Measurements from ENCODE around the gene C12orf42. TPM values are rescaled to one million over a fixed set of nuclear protein-coding genes. Genes with fewer than 3 reads are reported as not detected.
"Not testable (repeated sequence)": the region's sequence is repeated elsewhere in the genome, so short reads cannot be mapped to it uniquely, and the experiment has no call there.

C12orf42 gene
- total and polyA plus RNA-seq, 2 experiments from 2014 or later, result not detected

- H3K9me3 ChIP-seq (ENCODE audit: low read depth), result no peaks in the 10 kb centered on the region
- H3K4me1 ChIP-seq (ENCODE audit: low read depth), result no peaks in the 10 kb centered on the region
- no peaks in the 10 kb centered on the region for H3K36me3 ChIP-seq
- DNase-seq (ENCODE audit: low read depth in 1 of 2, low spot score in 1 of 2), result no peak
- H3K27me3 ChIP-seq, result no peaks in the 10 kb centered on the region
- TF ChIP-seq CTCF (IDR thresholded peaks at IDR 0.05; ENCODE audit: low read depth, low read length), result no peak
- H3K4me3 ChIP-seq, result no peak overlapping the region
- H3K27ac ChIP-seq, result no peak overlapping the region
Measured at GRCh38 chr12:103455020-103455763, 40.6 kb downstream of the C12orf42 start.

- Histone ChIP-seq H3K4me1 (ENCODE audit: low read depth) (no peaks in the 10 kb centered on the region), H3K9me3 (ENCODE audit: low read depth) (no peaks in the 10 kb centered on the region), H3K27me3 (no peaks in the 10 kb centered on the region), H3K36me3 (no peaks in the 10 kb centered on the region), H3K27ac (no peak overlapping the region), H3K4me3 (no peak overlapping the region)
- DNase-seq (ENCODE audit: low read depth in 1 of 2, low spot score in 1 of 2), result no peak
- TF ChIP-seq CTCF (IDR thresholded peaks at IDR 0.05; ENCODE audit: low read depth, low read length), result no peak
Measured at GRCh38 chr12:103444983-103445382, 50.8 kb downstream of the C12orf42 start.

DNA sequence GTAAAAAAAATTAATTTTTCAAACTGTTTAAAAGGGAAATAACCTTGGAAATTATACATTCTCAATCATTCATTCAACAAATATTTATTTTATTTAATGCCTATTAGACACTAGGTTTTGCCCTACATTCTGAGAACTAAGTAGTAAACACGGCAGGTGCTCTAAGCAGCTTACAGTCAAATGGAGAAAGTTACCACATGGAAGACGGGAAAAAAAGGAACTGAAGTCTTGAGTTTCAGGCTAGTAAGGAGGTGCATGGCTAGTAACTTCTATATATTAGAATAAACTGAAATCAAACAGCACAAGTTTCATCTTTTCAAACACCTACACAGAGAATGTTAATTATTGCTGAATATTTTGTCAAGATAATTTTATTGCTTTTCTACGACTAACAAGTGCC, 52.9 kb downstream of the C12orf42 start:
- DNase-seq (ENCODE audit: low read depth in 1 of 2, low spot score in 1 of 2), result no peak
- H3K27ac ChIP-seq, result no peak overlapping the region
- no peaks in the 10 kb centered on the region for H3K9me3 ChIP-seq (ENCODE audit: low read depth)
- no peak for TF ChIP-seq CTCF (IDR thresholded peaks at IDR 0.05; ENCODE audit: low read depth, low read length)
- no peak overlapping the region for H3K4me3 ChIP-seq
- no peaks in the 10 kb centered on the region for H3K27me3 ChIP-seq
- no peaks in the 10 kb centered on the region for H3K36me3 ChIP-seq
- no peaks in the 10 kb centered on the region for H3K4me1 ChIP-seq (ENCODE audit: low read depth)

GRCh38 chr12:103442182-103442555, 53.6 kb downstream of the C12orf42 start:
- no peaks in the 10 kb centered on the region for H3K4me1 ChIP-seq (ENCODE audit: low read depth)
- no peaks in the 10 kb centered on the region for H3K27me3 ChIP-seq
- H3K4me3 ChIP-seq, result no peak overlapping the region
- H3K36me3 ChIP-seq, result no peaks in the 10 kb centered on the region
- H3K9me3 ChIP-seq (ENCODE audit: low read depth), result no peaks in the 10 kb centered on the region
- no peak overlapping the region for H3K27ac ChIP-seq
- TF ChIP-seq CTCF (IDR thresholded peaks at IDR 0.05; ENCODE audit: low read depth, low read length), result no peak
- DNase-seq (ENCODE audit: low read depth in 1 of 2, low spot score in 1 of 2), result no peak

GRCh38 chr12:103441437-103442181, 54.2 kb downstream of the C12orf42 start:
- H3K27ac ChIP-seq, result no peak overlapping the region
- no peaks in the 10 kb centered on the region for H3K9me3 ChIP-seq (ENCODE audit: low read depth)
- no peak for DNase-seq (ENCODE audit: low read depth in 1 of 2, low spot score in 1 of 2)
- H3K27me3 ChIP-seq, result no peaks in the 10 kb centered on the region
- H3K4me3 ChIP-seq, result no peak overlapping the region
- H3K4me1 ChIP-seq (ENCODE audit: low read depth), result no peaks in the 10 kb centered on the region
- H3K36me3 ChIP-seq, result no peaks in the 10 kb centered on the region
- no peak for TF ChIP-seq CTCF (IDR thresholded peaks at IDR 0.05; ENCODE audit: low read depth, low read length)

DNA sequence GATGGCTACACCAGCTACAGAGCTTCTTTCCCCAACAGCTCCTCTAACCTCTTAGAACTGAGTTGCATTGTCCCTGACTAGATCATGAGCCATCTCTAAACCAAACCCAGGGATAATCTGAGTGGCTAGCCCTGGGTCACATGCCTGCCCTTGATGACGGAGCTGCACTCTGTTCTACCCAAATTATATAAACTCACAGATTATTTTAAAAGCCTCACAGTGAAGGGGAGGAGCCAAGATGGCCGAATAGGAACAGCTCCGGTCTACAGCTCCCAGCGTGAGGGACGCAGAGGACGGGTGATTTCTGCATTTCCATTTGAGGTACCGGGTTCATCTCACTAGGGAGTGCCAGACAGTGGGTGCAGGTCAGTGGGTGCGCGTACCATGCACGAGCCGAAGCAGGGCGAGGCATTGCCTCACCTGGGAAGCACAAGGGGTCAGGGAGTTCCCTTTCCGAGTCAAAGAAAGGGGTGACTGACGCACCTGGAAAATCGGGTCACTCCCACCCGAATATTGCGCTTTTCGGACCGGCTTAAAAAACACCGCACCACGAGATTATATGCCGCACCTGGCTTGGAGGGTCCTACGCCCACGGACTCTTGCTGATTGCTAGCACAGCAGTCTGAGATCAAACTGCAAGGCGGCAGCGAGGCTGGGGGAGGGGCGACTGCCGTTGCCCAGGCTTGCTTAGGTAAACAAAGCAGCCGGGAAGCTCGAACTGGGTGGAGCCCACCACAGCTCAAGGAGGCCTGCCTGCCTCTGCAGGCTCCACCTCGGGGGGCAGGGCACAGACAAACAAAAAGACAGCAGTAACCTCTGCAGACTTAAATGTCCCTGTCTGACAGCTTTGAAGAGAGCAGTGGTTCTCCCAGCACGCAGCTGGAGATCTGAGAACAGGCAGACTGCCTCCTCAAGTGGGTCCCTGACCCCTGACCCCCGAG, 61.3 kb downstream of the C12orf42 start:
- DNase-seq (ENCODE audit: low read depth in 1 of 2, low spot score in 1 of 2); H3K4me3 ChIP-seq; H3K27ac ChIP-seq; H3K4me1 ChIP-seq (ENCODE audit: low read depth); H3K27me3 ChIP-seq; H3K36me3 ChIP-seq; H3K9me3 ChIP-seq (ENCODE audit: low read depth): not testable (repeated sequence)

Data from cardiac muscle cell (in vitro differentiated cells and primary cell).